GM18867 (cell line): ENCODE data around the gene SHC2.
"Not testable (repeated sequence)": the region's sequence is repeated elsewhere in the genome, so short reads cannot be mapped to it uniquely, and the experiment has no call there.

Experiments
- ATAC-seq: cut with Tn5 transposase; IDR thresholded peaks from one replicate; pipeline ENCODE4 v1.9.1; 2021; ENCODE audit warnings: mild to moderate bottlenecking, moderate library complexity; ENCODE audit not compliant: unreplicated experiment

Gene SHC2

GRCh38 chr19:470701-471100 lies 9.9 kb upstream of the SHC2 start:
- no peak for ATAC-seq

- no peak for ATAC-seq
Observed at GRCh38 chr19:469833-470232, 9.0 kb upstream of the SHC2 start.

GRCh38 chr19:468587-469256 lies 7.9 kb upstream of the SHC2 start:
- ATAC-seq = no peak

- no peak for ATAC-seq
Observed at GRCh38 chr19:467554-467953, 6.7 kb upstream of the SHC2 start.

- ATAC-seq = no peak
Observed at GRCh38 chr19:465056-465816, 4.4 kb upstream of the SHC2 start.

- ATAC-seq = no peak
Observed at GRCh38 chr19:464208-464545, 3.3 kb upstream of the SHC2 start.

GRCh38 chr19:463483-464207 lies 2.8 kb upstream of the SHC2 start:
- ATAC-seq = no peak

- no peak for ATAC-seq
Observed at GRCh38 chr19:461721-462551, 1.1 kb upstream of the SHC2 start.

- no peak for ATAC-seq
Observed at GRCh38 chr19:459724-460511, 915 bp downstream of the SHC2 start.

GRCh38 chr19:458091-459042 lies 2.5 kb downstream of the SHC2 start:
- no peak for ATAC-seq

- ATAC-seq = no peak
Observed at GRCh38 chr19:457636-458035, 3.2 kb downstream of the SHC2 start.

GRCh38 chr19:456547-457110 lies 4.2 kb downstream of the SHC2 start:
- ATAC-seq = no peak

- ATAC-seq = no peak
Observed at GRCh38 chr19:455851-456546, 4.8 kb downstream of the SHC2 start.

- ATAC-seq = no peak
Observed at GRCh38 chr19:455031-455705, 5.7 kb downstream of the SHC2 start.

GRCh38 chr19:453606-454005 lies 7.2 kb downstream of the SHC2 start:
- no peak for ATAC-seq

- ATAC-seq = no peak
Observed at GRCh38 chr19:452829-453228, 8.0 kb downstream of the SHC2 start.

- not testable (repeated sequence) for ATAC-seq
Observed at GRCh38 chr19:450912-451481, 9.8 kb downstream of the SHC2 start.
